Measurements from ENCODE around the gene DNER.

The DNER gene

DNA sequence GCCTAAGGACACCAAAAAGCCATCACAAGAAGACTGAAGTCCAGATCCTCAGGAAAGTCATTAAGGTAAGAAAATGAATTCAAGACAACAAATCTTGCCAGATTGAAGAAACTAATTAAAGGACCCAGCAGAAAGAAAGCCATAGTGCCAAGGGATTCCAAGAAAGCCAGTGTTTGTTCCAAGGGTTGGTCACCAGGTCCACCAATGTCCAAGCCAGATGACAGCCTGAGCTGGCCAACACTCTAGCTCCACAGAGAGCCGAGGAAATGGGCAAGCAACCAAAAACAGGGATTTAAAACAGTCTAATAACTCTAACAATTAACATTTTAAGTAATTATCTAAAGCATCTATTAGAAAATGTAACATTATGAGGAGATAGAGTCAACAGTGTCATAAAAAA lies 49.2 kb downstream of the DNER start:
- no peak for DNase-seq

GRCh38 chr2:229661478-229661877 lies 52.9 kb downstream of the DNER start:
- no peak for DNase-seq

DNA sequence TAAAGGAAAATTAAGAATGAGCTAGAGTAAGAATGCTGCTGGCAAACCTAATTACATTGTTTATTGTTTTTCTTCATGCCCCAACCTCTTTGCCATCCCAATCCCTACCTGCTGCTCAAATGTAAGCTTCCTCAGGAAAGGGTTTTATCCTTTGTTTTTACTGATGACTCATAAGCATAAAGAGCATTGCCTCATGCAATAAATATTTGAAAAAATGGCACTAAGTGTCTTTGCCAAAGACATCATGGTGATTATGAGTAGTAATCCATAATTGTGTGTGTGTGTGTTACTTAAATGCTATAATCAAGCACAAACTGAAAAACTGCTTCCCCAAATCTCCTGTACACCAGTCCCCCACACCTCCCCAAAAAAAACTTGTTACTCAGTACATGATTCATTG lies 53.4 kb downstream of the DNER start:
- DNase-seq = no peak

DNA sequence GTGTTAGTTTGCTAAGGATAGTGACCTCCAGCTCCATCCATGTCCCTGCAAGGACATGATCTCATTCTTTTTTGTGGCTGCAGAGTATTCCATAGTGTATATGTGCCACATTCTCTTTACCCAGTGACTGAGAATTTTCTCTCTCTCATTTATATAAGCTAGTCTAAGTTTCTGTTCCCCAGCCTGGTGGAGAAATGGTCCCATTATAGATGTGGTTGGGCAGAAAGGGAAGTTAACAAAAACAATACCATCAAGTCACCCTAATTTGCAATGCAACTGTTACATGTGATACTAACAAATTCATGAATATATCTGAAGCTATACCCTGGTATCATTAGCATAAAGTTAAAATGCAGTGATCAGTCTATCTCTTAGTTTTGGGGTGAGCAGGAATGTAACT lies 54.0 kb downstream of the DNER start:
- DNase-seq = no peak

GRCh38 chr2:229658004-229658403 lies 56.4 kb downstream of the DNER start:
- DNase-seq = no peak

- DNase-seq = no peak
Observed at GRCh38 chr2:229654437-229654836, 59.9 kb downstream of the DNER start.

DNA sequence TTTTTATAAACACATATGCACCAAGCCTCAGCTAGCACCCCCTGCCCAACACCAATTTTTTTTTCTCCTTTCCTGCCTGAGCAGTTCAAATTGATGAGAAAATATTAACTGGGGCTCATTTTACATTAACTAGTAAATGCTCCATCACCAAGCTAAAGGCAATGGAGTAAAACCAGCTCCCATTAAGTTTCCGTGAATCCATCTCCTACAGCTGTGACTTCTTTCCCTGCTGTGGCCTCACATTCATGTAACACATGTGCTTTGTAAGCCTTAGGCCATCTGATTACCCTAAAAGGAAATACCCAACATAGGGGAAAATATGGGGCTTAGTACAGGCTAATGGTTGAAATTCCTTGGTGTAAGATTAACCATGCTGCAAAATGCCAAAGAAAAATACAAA lies 60.8 kb downstream of the DNER start:
- no peak for DNase-seq

DNA sequence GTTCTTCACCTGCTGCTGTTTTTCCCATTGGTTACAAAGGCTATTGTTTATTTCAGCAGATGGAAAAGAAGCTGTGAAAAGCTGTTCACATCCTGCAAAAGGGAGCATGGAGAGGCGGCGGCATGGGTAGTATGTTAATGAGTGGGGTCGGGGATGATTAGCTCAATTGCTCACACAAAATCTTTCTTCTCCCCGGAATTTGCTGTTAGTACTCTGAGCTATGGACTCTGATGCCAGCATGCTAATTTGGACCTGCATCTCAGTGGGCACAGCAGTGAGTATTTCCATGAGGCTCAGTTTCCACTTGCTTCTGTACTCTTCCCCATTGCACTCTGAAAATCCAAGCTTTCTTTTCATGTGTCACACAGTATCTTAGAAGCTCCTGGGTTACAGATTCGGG lies 61.6 kb downstream of the DNER start:
- no peak for DNase-seq

- no peak for DNase-seq
Observed at GRCh38 chr2:229650901-229651300, 63.5 kb downstream of the DNER start.

DNA sequence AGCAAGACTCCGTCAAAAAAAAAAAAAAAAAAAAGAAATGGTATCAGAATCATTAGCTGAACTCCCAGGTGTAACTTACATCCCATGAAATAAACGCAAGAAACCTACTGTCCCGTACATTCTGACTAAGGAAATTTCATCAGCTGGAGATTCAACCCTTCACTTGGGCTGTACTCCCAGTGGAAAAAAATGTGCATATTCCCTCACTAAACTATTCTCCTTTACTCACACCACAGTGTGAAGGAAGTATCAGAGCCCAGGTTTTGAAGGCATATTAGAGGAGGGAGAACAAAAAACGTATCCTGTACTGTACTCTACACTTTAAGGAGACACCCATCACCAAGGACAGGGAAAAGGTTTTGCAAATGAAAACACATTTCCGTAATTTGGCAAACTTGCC lies 64.3 kb downstream of the DNER start:
- DNase-seq = no peak

DNA sequence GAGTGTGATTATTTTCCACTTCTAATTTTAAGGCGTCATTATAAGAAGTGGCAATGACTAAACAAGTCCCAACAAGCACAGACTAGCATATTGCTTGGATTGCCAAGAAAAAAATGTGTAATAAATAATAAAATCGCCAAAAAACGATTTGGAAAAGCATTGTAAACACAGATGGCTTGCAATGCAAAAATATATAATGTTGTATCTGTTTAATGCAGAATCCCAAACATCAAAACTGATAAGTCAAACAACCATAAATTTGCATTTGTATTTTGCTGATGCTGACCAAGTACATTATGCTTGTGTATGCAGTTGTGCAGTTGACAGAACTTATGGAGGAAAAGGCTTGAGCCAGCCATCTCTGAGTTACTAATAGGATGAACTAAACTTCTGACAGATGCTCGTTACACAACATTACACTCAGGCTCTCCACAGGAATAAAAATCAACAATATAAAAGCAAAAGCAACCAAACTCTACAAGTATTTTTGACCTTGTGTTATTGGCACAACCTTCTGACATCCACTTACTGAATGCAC lies 68.1 kb downstream of the DNER start:
- no peak for DNase-seq

- DNase-seq = no peak
Observed at GRCh38 chr2:229642371-229642770, 72.0 kb downstream of the DNER start.

- no peak for DNase-seq
Observed at GRCh38 chr2:229641676-229642075, 72.7 kb downstream of the DNER start.

DNA sequence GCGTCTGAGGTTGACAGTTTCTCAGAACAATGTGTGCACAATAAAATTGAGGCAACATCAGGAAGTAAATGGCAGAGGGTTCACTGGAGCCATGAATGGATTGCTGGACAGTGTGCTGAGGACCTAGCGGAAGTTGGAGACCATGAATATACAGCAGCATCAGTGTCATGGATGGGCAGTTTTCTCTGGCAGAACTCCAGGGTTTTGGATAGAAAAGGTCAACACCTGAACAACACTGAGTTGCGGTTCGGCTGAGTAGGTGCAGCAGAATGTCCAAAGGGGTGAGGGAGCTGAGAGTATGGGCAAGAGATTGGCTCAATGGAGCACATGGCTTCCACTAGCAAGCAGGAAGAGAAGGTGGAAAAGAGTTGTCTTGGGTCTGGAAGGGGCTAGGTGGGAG lies 73.7 kb downstream of the DNER start:
- no peak for DNase-seq

- DNase-seq = no peak
Observed at GRCh38 chr2:229636571-229636970, 77.8 kb downstream of the DNER start.

- no peak for DNase-seq
Observed at GRCh38 chr2:229635371-229635680, 79.0 kb downstream of the DNER start.

DNA sequence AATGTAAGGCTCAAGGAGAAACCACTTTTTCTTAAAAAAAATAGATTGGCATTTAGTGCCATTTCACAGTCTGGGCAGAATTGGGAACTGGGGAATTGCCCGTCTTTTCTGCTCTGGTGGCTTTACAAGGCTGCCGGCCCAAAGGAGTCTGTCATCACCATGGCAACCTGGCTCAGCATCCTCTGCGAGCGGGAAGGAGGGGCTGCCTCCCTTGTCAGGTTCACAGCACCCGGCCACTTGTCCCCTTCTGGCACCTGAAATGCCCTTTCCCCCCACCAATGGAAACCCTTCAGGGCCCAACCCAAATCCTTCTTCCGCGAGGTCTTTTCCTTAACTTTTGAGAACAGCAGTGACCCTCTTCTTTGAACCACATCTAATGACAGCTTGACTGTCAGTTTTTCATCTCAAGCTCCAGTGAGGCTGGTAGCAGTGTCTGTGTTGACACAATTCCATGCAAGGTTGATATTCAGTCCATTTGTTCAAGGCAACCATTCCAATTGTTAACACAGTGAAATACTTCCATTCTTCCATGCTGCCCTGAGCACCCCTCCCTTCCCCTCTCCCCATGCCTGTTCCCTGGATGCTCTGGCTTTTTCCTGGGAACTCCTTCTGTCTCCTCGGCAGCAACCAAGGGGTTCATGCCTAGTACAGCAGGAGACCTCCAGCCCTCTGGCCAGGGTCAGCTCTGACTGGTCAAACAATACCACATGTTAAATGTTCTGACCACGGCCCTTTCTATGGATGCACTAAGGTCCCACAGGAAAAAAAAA lies 79.6 kb downstream of the DNER start:
- no peak for DNase-seq

- DNase-seq = no peak
Observed at GRCh38 chr2:229633556-229633955, 80.8 kb downstream of the DNER start.

GRCh38 chr2:229629039-229629438 lies 85.3 kb downstream of the DNER start:
- DNase-seq = no peak

DNA sequence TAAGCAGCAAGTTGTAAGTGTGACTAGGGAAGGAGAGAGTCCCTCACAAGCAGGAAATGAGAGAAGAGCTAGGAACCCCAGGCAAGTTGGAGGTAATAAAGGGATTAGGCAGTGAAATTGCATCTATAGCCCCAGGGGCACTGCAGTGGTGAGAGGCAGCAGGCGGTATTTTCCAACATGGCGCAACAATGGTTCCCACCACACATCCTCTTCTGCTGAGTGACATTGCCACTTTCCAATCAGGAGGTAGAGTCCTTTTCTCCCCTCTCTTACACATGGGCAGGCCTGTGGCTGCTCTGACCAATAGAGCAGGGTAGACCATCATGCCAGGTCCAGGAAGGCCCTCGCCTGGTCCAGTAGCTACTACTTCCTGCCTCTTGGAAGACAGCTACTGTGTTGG lies 86.6 kb downstream of the DNER start:
- no peak for DNase-seq

DNA sequence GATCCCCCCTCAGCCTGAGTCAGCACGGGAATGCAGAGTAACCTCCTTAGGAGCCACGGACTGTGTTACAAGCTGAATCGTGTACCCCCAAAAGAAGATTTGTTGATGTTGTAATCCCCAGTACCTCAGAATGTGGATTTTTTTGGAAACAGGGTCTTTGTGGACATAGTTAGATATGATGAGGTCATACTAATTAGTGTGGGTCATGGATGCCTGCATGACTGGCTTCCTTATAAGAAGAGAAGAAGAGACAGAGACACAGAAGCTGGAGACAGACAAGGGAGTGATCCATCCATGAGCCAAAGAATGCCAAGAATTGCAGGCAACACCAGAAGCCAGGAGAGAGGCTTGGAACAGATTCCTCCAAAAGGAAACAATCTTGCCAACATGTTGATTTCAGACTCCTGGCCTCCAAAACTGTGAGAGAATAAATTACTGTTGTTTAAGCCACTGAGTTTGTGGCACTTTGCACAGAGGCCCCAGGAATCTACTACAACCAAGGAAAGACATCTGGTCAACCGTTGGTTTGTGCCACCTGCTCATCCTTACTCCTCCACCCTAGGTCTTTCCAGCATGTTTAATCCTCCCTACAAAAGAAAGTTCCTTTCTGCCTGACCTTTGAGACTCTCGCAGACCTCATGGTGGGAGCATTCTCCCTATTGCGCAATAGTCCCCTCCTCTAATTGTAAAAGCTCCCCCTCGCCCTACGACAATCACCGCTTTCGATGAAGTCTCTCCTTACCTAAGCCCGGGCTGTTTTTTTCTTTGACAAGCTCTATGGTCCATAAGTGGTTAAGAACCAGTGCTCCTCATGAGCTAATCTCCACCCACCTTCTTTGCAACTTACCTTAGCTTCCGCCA lies 91.6 kb downstream of the DNER start:
- DNase-seq = no peak

- DNase-seq = no peak
Observed at GRCh38 chr2:229620759-229621158, 93.6 kb downstream of the DNER start.

DNA sequence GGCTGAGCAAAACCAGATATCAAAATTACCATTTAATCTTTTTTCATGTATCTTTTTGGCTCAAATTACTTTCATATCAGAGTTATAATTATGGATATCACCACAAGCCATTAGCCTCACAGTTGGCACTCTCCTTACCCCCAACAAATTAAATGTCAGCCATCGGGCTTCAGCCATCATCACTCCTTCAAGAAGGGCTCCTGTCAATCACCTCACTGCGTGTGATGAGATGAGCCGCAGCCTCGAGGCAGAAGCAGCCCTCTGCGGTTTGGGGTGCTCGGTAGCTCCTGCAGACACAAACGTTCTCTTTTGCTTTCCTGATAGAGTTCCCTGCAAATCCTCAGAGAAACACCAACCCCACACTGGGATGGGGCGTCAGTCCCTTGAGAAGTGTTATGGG lies 94.1 kb downstream of the DNER start:
- DNase-seq = no peak

GRCh38 chr2:229616433-229616832 lies 97.9 kb downstream of the DNER start:
- no peak for DNase-seq

All from NCI-H1048 (cell line).